ENCODE data around the gene MRPL46.

DNA sequence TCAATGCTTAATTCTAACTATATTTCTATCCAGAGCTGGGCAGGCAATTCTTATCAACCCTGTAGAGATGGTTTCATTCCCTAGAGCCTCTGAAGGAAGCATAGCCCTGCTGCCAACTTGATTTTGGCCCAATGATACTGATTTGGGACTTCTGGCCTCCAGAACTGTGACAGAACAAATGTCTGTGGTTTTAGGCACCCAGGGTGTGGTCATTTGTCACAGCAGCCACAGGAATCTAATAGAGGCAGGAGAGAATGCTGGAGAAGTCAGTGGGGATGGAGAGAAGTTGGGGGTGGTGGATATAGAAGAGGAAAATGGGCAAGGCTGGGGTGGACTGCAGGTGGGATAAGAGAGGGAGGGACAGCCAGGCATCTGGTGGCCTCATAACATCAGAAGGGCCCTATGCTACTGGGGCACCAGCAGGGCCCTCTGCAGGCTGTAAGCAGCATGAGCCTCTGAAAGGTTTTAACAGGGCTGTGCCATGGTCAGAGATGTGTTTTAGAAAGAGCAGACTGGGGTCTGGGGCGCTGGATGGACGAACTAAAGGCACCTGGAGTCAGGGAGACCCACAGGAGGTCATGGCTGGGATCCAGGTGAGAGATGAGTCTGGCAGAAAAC is 20.1 kb upstream of the MRPL46 start:
- no peak for TF ChIP-seq TAF1 (IDR thresholded peaks at IDR 0.05; ENCODE audit: low read depth)
- TF ChIP-seq, protein P1, sequence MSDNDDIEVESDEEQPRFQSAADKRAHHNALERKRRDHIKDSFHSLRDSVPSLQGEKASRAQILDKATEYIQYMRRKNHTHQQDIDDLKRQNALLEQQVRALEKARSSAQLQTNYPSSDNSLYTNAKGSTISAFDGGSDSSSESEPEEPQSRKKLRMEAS (IDR thresholded peaks at IDR 0.05): no peak
- TF ChIP-seq, protein P2, sequence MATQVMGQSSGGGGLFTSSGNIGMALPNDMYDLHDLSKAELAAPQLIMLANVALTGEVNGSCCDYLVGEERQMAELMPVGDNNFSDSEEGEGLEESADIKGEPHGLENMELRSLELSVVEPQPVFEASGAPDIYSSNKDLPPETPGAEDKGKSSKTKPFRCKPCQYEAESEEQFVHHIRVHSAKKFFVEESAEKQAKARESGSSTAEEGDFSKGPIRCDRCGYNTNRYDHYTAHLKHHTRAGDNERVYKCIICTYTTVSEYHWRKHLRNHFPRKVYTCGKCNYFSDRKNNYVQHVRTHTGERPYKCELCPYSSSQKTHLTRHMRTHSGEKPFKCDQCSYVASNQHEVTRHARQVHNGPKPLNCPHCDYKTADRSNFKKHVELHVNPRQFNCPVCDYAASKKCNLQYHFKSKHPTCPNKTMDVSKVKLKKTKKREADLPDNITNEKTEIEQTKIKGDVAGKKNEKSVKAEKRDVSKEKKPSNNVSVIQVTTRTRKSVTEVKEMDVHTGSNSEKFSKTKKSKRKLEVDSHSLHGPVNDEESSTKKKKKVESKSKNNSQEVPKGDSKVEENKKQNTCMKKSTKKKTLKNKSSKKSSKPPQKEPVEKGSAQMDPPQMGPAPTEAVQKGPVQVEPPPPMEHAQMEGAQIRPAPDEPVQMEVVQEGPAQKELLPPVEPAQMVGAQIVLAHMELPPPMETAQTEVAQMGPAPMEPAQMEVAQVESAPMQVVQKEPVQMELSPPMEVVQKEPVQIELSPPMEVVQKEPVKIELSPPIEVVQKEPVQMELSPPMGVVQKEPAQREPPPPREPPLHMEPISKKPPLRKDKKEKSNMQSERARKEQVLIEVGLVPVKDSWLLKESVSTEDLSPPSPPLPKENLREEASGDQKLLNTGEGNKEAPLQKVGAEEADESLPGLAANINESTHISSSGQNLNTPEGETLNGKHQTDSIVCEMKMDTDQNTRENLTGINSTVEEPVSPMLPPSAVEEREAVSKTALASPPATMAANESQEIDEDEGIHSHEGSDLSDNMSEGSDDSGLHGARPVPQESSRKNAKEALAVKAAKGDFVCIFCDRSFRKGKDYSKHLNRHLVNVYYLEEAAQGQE (IDR thresholded peaks at IDR 0.05; ENCODE audit: low read depth): no peak

Measured in Ishikawa (cell line).